Stomach (tissue), 4 donors: ENCODE measurements around the gene ATF7IP2.

Experiments used
- POLR2A ChIP-seq, 4 donors: fragments of 450-650 bp; IDR thresholded peaks; one replicate each; pipeline ENCODE4 v1.6.1; 2016; ENCODE audit warnings: antibody characterized with exemption in 4 of 4, control low read depth in 2 of 4, mild to moderate bottlenecking in 1 of 4, moderate library complexity in 1 of 4
- TF ChIP-seq, protein P1 (sequence below), 7 experiments: fragments of 450-650 bp in 4 of 7; fragments of 200-600 bp in 3 of 7; sonication (generic) in 3 of 7; IDR thresholded peaks; one replicate each; pipeline ENCODE4 v1.5.1; 2016 to 2019; ENCODE audit warnings: antibody characterized with exemption in 7 of 7, control low read depth in 2 of 7, mild to moderate bottlenecking in 1 of 7

DNA sequence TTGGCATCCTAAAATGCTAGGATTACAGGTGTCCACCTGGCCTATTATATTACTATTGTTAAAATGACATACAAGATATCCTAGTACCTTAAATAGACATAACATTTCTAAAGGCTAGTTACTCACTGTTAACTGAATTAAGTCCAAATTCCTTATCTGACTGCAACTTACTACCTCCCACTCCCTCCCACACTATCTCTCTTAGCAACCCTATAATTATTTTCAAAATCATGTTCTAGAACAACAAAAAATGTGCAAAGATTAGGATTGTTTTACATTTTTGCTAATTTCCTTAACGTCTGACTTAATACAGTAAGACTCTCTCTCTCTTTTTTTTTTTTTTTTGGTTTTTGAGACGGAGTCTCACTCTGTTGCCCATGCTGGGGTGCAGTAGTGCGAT is 2.2 kb upstream of the ATF7IP2 start:
- TF ChIP-seq, protein P1, sequence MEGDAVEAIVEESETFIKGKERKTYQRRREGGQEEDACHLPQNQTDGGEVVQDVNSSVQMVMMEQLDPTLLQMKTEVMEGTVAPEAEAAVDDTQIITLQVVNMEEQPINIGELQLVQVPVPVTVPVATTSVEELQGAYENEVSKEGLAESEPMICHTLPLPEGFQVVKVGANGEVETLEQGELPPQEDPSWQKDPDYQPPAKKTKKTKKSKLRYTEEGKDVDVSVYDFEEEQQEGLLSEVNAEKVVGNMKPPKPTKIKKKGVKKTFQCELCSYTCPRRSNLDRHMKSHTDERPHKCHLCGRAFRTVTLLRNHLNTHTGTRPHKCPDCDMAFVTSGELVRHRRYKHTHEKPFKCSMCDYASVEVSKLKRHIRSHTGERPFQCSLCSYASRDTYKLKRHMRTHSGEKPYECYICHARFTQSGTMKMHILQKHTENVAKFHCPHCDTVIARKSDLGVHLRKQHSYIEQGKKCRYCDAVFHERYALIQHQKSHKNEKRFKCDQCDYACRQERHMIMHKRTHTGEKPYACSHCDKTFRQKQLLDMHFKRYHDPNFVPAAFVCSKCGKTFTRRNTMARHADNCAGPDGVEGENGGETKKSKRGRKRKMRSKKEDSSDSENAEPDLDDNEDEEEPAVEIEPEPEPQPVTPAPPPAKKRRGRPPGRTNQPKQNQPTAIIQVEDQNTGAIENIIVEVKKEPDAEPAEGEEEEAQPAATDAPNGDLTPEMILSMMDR (IDR thresholded peaks at IDR 0.05), result no peak
- no peak for TF ChIP-seq POLR2A (IDR thresholded peaks at IDR 0.05)
